NCI-H69 (cell line): ENCODE results near the gene TRIO.

Source experiments
- DNase-seq: peaks from one replicate; lab custom pipeline; 2025; lab: John Stamatoyannopoulos, UW

The TRIO gene

DNA sequence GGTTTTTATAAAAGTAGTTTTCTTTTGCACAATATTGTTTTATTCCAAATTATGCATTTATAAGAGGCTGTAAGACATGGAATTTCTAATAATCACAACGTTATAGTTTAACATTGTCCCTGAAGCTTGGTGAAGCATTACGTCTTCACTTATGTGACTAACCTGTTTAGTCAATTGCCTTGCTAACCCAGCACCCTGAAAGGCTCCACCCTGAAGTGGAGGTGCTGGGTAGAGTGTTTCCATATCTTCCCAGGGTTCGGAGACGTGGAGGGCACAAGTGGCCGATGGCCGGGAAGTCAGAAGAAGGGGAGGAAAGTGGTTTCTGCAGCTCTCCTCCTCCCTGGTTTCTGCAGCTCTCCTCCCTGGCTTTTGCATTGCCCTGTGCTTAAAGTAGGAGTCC lies 83.4 kb downstream of the TRIO start:
- no peak for DNase-seq

DNA sequence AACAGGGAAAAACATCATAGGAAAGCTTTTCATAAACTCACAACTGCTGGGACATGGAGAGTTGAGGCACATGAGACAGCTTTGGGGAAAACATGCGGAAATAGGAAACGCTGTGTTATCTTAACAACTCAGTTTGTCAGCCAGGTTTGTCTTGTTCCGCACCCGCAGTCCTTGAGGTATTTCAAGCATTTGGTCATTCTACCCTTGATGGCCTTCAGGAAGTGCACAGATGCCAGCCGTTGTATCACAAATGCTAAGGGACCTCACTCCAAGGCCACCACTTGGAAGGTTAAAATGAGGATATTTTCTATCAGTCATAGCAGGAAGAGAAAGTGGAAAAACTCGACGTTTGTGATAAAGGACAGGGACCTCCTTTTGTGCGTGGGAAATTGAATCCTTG lies 83.8 kb downstream of the TRIO start:
- DNase-seq: no peak

DNA sequence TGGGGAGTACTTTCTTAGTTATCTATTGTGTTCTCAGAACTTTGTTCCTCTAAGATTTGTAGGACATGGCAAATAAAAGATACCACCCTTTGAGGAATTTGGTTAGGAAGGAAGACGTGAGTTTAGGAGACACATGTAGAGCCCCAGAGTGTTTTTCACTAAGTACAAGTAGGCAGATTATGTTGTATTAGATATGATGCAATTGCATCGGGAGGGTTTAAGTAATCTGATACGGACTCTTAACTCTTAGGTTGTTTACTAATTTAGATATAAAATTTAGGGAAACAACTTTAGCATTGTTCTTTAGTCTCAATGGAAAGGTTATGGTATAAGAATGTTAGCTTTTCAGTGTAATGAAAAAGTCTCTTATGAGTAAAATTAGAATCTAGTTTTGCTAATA lies 84.4 kb downstream of the TRIO start:
- DNase-seq: no peak

DNA sequence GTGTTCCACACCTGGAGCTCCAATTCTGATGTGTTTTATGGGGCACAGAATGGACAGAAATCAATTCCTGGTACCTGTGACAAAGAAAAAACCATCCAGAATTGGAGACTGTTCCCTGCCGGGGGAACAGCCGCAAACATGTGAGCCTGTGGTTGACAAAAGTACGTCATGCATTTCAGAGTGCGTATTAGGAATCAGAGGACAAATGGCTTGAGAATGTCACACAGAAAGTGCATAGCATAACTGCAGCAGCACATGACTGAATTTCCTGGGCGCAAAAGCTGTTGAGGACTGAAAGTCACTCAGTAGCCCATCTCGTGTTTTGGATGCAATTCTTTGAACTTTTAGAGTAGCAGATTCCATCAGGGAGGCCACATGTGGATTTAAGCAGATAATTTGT lies 85.1 kb downstream of the TRIO start:
- no peak for DNase-seq

DNA sequence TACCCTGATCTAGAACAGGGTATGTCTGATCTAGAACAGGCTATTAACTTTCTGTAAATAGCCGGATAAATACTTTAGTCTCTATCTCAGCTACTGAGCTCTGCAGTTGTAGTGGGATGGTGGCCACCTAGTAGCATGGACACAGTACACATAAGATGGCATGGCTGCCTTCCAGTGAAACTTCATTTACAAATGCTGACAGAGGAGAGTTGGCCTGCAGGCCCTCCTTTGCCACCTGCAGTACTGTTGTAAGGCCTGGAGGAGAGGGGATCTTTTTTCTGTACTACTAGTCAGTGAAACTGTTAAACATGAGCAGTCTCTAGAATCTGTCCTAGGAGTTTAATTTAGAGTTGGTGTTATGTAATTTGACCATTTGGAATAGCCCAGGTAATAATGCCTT lies 86.0 kb downstream of the TRIO start:
- DNase-seq: no peak

DNA sequence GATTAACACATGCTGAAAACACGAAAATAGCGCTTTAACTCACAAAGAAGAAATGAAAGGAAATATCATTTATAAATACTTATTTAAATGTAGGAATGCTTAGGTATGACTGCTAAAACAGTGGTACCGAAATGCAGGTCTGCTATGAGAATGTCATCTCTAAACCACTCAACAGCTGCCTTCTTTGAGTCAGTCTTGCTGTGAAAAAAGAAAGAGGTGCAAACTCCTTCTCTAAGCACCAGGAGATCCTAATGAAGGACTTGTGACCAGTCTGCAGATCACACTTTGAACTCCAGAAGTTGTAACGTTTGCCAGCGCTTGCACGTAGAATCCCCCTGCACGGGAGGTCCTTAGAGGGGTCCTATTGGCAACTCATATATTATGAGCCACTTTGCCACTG lies 86.6 kb downstream of the TRIO start:
- no peak for DNase-seq

DNA sequence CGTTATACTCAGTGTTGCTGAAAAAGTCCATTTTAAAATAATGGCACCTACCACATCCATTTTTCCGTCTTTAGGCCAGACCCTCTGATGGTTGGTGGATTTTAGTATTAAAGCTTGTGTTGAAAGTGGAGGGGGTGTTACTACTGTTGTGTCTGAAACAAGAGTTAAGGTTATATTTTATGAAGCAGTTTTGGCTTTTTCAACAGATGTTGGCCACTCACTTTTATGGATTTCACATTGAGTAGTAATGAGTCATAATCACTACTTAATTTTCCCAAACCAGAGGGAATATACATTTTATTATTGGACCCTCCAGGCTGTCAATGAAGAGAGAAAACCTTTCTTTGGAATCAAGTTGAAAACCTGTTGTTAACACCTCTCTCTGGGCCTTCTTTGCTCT lies 88.0 kb downstream of the TRIO start:
- DNase-seq: peak; percentile 33

DNA sequence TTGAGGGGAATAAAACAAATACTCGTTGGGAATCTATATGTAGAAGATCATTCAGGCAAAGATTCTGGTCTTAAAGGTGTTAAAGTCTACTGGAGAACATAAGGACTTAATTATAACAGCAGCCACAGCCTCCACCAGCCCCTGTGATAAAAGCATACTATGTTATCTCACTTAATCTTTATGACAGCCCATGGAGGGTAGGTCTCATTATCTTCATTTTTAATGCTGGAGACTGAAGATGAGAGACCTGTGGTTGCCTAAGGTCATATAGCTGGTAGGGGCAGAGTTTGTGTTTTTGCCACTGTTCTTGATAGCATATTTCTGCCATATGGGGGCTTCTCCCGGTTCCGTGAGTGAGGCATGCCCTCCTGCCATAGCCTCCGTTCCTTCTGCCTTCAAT lies 88.7 kb downstream of the TRIO start:
- peak; percentile 25 for DNase-seq

DNA sequence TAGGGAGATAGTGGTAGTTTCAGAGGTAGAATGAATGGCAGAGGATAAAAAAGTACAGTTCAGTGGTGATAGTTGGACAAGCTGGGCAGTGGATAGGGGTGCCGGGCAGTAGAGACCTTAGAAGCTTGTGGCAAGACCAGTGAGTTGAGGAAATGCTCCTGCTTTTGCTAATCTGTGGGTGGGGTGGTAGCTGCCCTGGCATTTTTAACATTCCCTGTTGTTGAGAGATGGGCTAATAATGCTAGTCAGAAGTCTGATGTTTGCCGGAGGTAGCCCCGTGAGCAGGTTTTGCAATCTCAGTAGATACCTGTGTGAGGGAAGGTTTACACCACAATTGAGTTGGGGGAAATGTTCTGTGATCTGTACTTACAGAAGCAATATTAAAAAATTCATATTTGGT lies 91.1 kb downstream of the TRIO start:
- no peak for DNase-seq

DNA sequence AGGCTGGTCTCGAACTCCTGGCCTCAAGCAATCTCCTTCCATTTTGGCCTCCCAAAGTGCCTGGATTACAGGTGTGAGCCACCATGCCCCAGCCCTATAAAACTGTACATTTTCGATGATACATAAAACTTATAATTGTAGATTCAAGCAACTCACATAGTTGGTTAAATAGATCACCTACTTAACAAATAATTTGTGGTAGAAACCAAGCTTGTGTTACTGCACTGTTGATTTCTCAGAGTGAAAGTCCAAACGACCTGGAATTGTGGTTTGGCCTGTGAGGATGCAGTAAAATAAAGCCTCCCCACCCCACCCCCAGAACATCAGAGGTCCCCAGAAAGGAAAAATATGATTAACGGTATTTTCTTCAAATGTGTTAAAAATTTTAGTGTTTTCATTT lies 92.7 kb downstream of the TRIO start:
- DNase-seq: no peak

DNA sequence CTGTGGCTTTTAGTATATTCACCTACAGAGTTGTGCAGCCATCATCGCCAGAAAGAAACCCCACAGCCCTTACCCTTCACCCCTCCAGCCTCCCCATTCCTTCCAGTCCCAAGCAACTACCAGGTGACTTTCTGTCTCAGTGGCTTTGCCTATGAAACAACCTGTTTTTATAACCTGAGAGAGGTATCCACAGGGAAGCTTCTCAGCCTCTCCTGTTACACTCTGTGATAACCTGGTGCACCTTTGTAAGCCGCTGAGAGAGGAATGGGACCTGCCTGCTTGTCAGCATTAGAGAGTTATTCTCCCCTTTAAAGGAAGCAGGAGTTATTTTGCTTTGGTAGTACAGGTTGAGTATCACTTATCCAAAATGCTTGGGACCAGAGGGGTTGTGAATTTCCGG lies 93.6 kb downstream of the TRIO start:
- peak; percentile 43 for DNase-seq

DNA sequence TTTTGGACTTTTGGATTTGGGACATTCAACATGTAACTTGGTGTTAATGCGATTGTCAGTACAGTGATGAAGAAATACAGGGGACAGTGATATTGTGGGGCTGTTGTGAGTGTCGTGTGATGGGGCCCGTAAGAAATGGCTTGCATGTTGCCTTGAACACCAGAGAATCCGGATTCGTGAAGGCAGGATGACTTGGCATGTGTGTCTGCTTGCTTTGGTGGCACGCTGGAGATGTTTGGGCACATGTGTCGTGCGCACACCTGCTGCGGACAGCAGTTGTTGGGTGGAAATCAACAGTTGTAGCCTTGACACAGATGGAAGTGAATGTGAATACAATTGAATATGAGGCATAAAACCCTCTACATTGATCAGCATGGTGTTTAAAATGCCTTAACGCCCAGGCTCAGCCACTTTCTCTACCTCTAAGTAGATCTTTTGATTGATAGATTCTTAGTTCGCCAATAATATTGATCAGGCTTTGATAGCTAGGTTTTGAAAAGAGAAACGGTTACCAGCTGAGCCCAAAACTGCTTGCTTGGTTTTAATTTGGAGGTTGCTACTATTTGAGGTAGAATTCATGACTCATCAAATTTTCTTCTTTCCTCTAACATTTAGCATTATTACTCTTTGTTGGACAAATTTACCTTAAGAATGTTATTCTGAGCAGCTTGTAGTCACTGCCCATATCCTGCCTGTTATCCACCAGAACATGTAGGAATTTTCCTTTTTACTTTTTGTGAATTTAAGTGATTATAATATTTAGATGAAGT lies 94.4 kb downstream of the TRIO start:
- DNase-seq: no peak

DNA sequence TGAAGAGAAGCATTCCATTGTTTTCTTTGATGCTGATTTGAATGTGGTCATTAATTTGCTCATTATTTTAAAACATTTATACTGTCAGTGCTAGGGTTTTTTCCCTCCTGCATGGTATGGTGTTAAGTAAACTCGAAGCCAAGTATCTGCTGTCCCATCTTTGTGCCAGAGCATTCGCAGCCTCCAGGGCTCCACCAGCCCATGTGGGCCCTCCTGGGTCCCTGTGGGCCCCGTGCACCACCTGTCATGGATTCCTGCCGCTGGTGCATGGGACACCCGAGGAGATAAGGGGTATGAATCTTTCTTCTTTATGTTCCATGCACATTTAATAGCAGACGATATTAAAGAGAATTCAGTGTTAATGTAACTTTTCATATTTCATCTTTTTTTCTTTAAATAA lies 95.1 kb downstream of the TRIO start:
- peak; percentile 46 for DNase-seq

DNA sequence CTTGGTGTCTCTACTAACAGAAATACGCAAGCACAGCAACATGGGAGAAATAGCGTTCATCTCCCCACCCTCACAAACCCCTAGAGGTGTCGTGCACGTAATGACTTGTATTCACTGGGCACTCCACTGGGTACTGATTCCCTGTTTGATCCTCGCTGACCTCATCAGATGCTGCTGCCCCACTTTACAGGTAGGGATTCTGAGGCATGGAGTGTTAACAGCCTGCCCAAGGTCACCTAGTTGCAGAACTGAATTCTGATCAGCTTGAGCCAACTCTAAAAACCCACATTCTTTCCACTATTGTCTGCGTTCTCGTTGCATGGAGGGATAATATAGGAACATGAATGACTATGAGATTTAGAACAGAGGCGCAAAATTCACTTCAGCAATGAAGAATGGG lies 96.3 kb downstream of the TRIO start:
- no peak for DNase-seq

DNA sequence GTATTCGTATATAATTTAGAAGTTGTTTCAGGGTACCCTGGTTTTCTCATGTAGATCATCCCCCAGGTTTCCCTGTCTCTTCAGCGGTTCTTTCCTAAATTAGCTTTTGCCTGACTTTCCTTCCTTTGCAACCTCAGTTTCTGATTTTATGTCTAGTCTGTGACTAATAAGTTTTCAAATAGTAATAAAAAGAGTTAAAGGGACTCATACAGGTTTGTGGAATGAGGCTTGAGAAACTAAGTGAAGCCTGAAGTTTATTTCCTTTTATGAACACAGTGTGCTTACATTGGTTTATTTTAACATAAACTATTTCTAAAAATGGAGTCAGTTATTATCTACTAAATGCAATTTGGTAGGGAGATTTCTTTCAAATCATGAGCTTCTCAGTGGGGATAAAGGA lies 96.8 kb downstream of the TRIO start:
- DNase-seq: no peak

DNA sequence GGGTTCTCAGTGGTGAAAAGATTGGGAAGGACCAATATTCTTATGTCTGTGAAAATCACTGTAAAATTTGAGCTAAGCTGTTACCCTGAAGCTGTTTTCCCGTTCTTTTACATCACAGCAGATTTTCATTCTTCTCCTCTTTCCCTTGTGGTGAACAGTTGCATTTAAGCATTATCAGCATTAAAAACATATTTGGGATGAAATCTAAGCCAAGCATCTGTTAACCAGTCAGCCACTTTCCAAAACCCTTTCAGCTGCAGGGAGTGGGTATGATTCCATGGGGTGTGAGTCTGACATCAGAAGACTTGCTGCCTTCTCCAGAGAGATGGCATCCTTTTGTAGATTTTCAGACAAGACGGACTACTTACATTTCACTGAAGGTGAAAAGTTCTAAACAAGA lies 97.2 kb downstream of the TRIO start:
- peak; percentile 46 for DNase-seq

DNA sequence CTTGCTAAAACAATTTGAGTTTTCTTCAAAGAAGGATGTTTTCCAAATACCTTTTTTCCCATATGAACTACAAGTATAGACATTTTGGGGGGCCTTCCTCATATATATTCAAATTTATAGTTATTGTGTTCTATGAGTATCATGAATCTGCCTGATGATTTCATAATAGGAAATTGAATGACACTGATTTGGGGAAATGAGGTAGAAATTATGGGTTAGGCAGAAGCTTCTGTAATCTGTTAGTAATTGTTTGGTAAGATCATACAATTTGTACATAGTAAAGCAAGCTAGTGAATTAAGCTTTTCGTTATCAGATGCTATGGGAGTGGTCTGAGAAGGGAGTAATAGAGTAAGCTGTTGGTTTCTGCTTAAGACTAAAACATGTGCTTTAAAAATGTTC lies 98.0 kb downstream of the TRIO start:
- peak; percentile 14 for DNase-seq

DNA sequence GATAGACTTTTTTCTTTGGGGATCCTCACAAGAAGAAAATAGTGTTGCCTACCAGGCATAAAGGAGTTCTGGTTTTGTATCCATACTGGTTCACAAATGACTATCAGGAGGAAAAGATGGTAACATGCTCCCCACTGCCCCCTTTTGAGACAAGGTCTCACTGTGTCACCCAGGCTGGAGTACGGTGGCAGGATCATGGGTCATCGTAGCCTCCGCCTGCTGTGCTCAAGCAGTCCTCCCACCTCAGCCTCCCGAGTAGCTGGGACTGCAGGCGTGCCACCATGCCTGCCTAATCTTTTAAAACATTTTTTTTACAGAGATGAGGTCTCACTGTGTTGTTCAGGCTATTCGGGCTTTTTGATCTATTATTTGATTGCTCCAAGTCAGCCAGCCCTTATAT lies 99.3 kb downstream of the TRIO start:
- no peak for DNase-seq

DNA sequence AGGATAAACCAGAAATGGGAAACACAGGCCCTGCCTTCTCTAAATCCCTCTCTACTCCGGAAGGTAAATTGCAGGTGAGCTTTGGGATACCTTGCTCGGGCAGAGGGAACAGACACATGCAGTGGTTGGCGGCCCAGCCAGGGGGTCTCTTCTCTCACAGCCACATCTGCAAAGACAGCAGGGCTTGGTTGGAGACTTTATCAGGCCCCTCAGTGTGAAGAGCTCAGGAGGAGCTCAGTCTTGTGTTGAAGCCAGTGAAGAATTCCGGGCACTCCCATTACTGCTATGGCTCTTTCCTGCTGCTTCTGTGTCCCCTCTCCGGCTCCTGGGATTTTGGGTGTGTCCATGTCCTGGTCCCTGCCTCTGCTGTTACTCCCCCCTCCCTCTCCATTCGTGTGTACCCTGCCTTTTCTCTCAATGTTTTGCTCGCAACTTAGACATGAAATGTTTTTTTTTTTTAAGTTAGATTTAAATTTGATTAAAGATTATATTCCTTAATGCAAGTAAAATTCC lies 99.8 kb downstream of the TRIO start:
- peak; percentile 18 for DNase-seq

DNA sequence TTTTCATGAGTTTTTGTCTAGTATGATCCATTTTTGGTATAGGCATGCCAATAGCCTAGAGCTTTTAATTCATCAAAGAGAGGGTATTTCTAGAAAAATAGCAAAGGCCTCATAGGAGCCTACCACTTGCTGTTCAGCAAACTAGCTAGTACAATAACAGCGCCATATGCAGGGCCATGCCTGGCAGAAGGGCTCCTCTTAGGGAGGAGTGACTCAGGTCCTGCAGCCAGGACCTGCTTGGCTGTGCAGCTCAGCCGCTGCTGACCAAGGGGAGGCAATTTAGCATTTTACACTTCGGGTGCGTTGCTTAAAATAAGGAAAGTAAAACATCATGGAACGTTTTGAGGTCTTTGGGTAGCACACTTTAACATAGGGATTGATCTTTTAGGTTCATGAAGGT lies 100.6 kb downstream of the TRIO start:
- DNase-seq: peak; percentile 83

DNA sequence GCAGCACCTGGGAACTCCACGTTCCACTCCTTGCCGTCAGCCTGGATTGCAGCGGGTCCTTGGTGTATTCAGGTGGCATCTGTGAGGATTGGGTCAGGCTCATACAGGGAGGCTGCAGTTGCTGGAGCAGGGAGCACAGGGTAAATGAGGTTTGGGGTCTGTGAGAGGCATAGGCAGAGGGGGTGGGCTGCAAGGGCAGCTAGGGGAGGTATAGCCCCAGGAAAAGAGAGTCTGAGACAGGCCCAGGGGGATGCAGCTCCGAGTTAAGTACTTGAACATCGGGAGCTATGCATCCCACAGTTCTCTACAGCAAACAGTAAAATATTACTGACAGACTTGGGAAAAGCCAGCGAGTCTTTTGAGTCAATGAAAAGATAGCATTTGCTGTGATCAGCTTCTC lies 101.6 kb downstream of the TRIO start:
- DNase-seq: no peak

DNA sequence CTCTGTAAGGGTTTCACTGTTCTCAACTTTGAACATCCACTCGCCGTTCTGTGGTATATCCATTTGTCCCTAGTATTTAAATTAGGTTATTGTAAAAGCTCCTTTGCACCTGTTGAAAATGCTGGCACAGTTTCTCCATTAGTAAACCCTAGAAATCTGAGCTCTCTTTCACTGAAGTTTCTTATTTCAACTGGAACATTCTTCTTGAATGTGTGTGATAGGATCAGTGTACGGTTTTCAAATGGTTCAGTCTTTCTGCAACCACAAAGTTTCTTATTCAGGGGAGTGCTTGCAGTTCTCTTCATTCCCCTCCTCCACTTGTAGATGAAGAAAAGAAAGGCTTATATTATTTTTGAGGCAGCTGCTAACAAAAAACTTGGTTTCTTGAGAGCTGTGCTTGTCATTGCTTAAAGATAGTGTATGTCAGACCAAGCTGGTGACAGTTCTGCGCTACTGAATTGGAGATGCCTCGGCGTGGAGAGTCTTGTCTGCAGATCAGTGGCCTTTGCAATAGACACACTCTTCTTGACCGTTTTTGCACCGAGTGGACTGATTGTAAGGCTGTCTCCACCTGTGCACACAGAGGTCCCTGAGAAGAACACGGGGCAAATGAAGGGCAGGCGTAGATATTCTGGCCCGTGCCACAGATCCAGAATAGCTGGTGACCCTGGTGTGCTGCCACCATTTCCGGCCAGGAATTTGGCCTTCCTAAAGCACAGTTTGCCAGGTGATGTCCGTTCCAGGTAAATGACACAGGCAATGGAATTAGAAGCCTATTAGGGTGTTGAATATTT lies 102.2 kb downstream of the TRIO start:
- DNase-seq: no peak

DNA sequence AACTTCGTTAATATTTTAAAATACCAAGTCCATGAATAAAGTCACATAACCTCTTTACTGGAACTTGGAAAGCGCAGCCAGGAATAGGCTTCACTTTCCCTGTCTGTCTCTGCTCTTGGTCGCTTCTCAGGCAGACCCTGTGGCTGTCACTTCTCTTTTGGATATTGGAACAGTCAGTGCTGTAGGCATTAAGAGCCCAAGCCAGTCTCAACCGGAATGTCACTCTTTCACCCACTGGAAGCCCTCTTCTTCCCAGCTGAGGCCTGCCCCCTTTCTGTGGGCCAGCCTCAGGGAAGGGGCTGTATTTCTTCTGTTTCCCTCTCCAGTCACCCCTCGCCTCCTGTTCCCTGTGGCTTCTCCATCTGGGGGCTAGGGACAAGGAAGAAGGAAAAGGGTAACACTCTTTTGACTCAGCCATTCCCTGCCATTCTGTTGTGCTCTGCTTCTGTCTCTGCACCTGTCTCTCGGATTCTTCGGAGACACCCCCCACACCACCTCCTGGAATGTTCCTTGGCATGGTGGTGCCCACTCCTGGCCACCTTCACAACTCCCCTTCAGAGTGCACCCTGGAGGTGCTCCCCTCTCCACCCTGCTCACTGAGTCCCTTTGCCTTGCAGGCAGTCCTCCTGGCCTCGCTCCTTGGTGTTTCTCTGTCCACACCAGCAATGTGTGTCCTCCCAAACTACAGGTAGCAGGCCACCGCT lies 103.4 kb downstream of the TRIO start:
- peak; percentile 34 for DNase-seq
